DND-41 (cell line): ENCODE measurements around the gene ACCS.

ENCODE experiments used
- ATAC-seq: fragments of 200-7000 bp; cut with Tn5 transposase; 3 replicates; pipeline ENCODE4 v1.9.1; 2021; ENCODE audit warnings: low read depth; ENCODE audit not compliant: insufficient read depth
- DNase-seq: peaks from one replicate; pipeline ENCODE4 v3.0.0-alpha.2; 2020
- H2AFZ ChIP-seq: 2 replicates; pipeline ENCODE4 v1.6.0; 2012; ENCODE audit warnings: low read depth, low read length
- H3K27ac ChIP-seq: 2 replicates; pipeline ENCODE4 v1.5.1; 2012; ENCODE audit warnings: low read length, inconsistent platforms
- H3K27me3 ChIP-seq: fragments of 200-600 bp; sonication (generic); 2 replicates; pipeline ENCODE4 v1.6.0; 2012; ENCODE audit warnings: low read length, mild to moderate bottlenecking, inconsistent platforms; ENCODE audit not compliant: insufficient read depth, poor library complexity
- H3K36me3 ChIP-seq: 2 replicates; pipeline ENCODE4 v1.5.1; 2012; ENCODE audit warnings: low read length, inconsistent platforms; ENCODE audit not compliant: insufficient read depth
- H3K4me1 ChIP-seq: 2 replicates; pipeline ENCODE4 v1.5.1; 2012; ENCODE audit warnings: mild to moderate bottlenecking, low read length; ENCODE audit not compliant: insufficient read depth
- H3K4me2 ChIP-seq: 2 replicates; pipeline ENCODE4 v1.6.0; 2012; ENCODE audit warnings: mild to moderate bottlenecking, moderate library complexity, low read length, inconsistent platforms; ENCODE audit not compliant: insufficient read depth
- H3K4me3 ChIP-seq, 2 experiments: fragments of 200-600 bp in 1 of 2; shearing (Covaris generic) in 1 of 2; 2 replicates each; pipeline ENCODE4 v1.5.1; 2012 to 2016; ENCODE audit warnings: inconsistent platforms in 2 of 2, low read length in 2 of 2, mild to moderate bottlenecking in 2 of 2, low read depth in 1 of 2, moderate library complexity in 1 of 2
- H3K79me2 ChIP-seq: 2 replicates; pipeline ENCODE4 v1.6.0; 2012; ENCODE audit warnings: low read length, inconsistent platforms; ENCODE audit not compliant: insufficient read depth
- H3K9ac ChIP-seq: 2 replicates; pipeline ENCODE4 v1.6.0; 2012; ENCODE audit warnings: low read depth, mild to moderate bottlenecking, inconsistent platforms, low read length, moderate library complexity
- H3K9me3 ChIP-seq: 2 replicates; pipeline ENCODE4 v1.5.1; 2012; ENCODE audit warnings: low read length, moderate library complexity, mild to moderate bottlenecking, inconsistent platforms; ENCODE audit not compliant: insufficient read depth, severe bottlenecking
- H4K20me1 ChIP-seq: 2 replicates; pipeline ENCODE4 v1.6.0; 2012; ENCODE audit warnings: low read length; ENCODE audit not compliant: insufficient read depth
- EZH2 ChIP-seq: IDR thresholded peaks from 3 replicates; pipeline ENCODE4 v1.6.1; 2012; ENCODE audit warnings: borderline replicate concordance, low read depth, mild to moderate bottlenecking, moderate library complexity, low read length, inconsistent platforms; ENCODE audit not compliant: severe bottlenecking
- TF ChIP-seq, protein P1 (sequence below): IDR thresholded peaks from 2 replicates; pipeline ENCODE4 v1.5.1; 2012; ENCODE audit warnings: borderline replicate concordance, low read length, moderate library complexity, mild to moderate bottlenecking; ENCODE audit not compliant: poor library complexity, severe bottlenecking; ENCODE audit errors: extremely low read depth

Gene ACCS

DNA sequence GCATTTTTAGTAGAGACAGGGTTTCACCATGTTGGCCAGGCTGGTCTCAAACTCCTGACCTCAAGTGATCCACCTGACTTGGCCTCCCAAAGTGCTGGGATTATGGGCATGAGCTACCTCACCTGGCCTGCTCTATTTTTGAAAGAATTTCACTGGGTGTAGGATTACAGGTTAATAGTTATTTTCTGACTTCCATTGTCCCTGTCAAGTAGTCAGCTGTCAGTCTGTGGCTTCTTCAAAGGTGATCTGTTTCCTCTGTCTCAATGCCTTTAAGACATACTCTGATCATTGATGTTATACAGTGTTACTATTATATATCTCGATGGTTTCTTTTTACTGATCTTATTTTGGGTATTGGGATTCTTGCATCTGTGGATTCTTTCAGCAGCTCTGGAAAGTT is 19.3 kb downstream of the ACCS start:
- ATAC-seq (no peak), DNase-seq (no peak)
- Histone ChIP-seq H3K9ac (no peak overlapping the region), H3K4me1 (no peaks in the 10 kb centered on the region), H3K79me2 (no peaks in the 10 kb centered on the region), H3K4me3 (no peak overlapping the region), H3K9me3 (no peaks in the 10 kb centered on the region), H3K27me3 (peaks cover 3% of the 10 kb centered on the region), H3K36me3 (no peaks in the 10 kb centered on the region), H3K4me2 (no peak overlapping the region), H2AFZ (no peak overlapping the region), H3K27ac (no peak overlapping the region), H4K20me1 (no peaks in the 10 kb centered on the region)
- TF ChIP-seq, protein P1, sequence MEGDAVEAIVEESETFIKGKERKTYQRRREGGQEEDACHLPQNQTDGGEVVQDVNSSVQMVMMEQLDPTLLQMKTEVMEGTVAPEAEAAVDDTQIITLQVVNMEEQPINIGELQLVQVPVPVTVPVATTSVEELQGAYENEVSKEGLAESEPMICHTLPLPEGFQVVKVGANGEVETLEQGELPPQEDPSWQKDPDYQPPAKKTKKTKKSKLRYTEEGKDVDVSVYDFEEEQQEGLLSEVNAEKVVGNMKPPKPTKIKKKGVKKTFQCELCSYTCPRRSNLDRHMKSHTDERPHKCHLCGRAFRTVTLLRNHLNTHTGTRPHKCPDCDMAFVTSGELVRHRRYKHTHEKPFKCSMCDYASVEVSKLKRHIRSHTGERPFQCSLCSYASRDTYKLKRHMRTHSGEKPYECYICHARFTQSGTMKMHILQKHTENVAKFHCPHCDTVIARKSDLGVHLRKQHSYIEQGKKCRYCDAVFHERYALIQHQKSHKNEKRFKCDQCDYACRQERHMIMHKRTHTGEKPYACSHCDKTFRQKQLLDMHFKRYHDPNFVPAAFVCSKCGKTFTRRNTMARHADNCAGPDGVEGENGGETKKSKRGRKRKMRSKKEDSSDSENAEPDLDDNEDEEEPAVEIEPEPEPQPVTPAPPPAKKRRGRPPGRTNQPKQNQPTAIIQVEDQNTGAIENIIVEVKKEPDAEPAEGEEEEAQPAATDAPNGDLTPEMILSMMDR, result no peak
- TF ChIP-seq EZH2, result no peak

DNA sequence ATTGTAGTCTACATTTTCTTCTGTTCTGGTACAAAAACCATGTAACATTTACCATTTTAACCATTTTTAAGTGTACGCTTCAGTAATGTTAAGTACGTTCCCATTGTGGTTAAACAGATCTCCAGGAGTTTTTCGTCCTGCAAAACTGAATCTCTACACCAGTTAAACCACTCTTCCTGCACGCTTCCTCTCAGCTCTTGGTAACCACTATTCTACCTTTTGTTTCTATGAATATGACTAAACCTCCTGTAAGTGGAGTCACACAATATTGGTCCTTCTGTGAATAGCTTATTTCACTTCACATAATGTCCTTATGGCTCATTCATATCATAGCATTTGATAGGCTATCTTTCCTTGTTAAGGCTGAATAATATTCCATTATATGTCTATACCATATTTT is 22.3 kb downstream of the ACCS start:
- no peak overlapping the region for H2AFZ ChIP-seq
- no peaks in the 10 kb centered on the region for H3K9me3 ChIP-seq
- no peak overlapping the region for H3K4me3 ChIP-seq
- H3K79me2 ChIP-seq, result no peaks in the 10 kb centered on the region
- ATAC-seq (no peak), DNase-seq (no peak)
- H3K36me3 ChIP-seq, result no peaks in the 10 kb centered on the region
- TF ChIP-seq, protein P1, result no peak
- no peak for TF ChIP-seq EZH2
- peaks cover 13% of the 10 kb centered on the region for H3K27me3 ChIP-seq
- no peaks in the 10 kb centered on the region for H4K20me1 ChIP-seq
- H3K9ac ChIP-seq, result no peak overlapping the region
- H3K4me1 ChIP-seq, result no peaks in the 10 kb centered on the region
- H3K27ac ChIP-seq, result no peak overlapping the region
- H3K4me2 ChIP-seq, result no peak overlapping the region

- no peak overlapping the region for H3K4me2 ChIP-seq
- H3K79me2 ChIP-seq, result no peaks in the 10 kb centered on the region
- no peak for TF ChIP-seq EZH2
- TF ChIP-seq, protein P1, result no peak
- H4K20me1 ChIP-seq, result no peaks in the 10 kb centered on the region
- no peak for DNase-seq
- H3K27me3 ChIP-seq, result peaks cover 15% of the 10 kb centered on the region
- no peak overlapping the region for H3K9ac ChIP-seq
- H3K9me3 ChIP-seq, result no peaks in the 10 kb centered on the region
- no peaks in the 10 kb centered on the region for H3K4me1 ChIP-seq
- ATAC-seq, result no peak
- no peak overlapping the region for H3K27ac ChIP-seq
- no peaks in the 10 kb centered on the region for H3K36me3 ChIP-seq
- H2AFZ ChIP-seq, result no peak overlapping the region
- no peak overlapping the region for H3K4me3 ChIP-seq
Observed at GRCh38 chr11:44088871-44089270, 22.8 kb downstream of the ACCS start.

- H3K79me2 ChIP-seq, result peaks cover under 1% of the 10 kb centered on the region; the same call in 1 of the 2 replicates
- H3K36me3 ChIP-seq, result no peaks in the 10 kb centered on the region; the same call in 1 of the 2 replicates
- no peak overlapping the region for H2AFZ ChIP-seq
- H3K4me2 ChIP-seq, result no peak overlapping the region
- no peak for TF ChIP-seq EZH2
- no peak for ATAC-seq
- no peaks in the 10 kb centered on the region for H3K9me3 ChIP-seq
- H4K20me1 ChIP-seq, result no peaks in the 10 kb centered on the region
- H3K9ac ChIP-seq, result no peak overlapping the region
- H3K4me3 ChIP-seq, result no peak overlapping the region
- no peak for DNase-seq
- H3K27me3 ChIP-seq, result peaks cover 15% of the 10 kb centered on the region
- H3K27ac ChIP-seq, result no peak overlapping the region
- peaks cover 11% of the 10 kb centered on the region for H3K4me1 ChIP-seq
Observed at GRCh38 chr11:44090539-44090938, 24.5 kb downstream of the ACCS start.
